AG09309 (cell line): Measurements from ENCODE around the gene ADH7.
A peak's percentile ranks its signal among the peaks of the same experiment; 100 is the strongest.

Experiments
- DNase-seq: peaks from one replicate; pipeline ENCODE4 v3.0.0-alpha.2; 2010; ENCODE audit warnings: low read depth
- H3K4me3 ChIP-seq: 2 replicates; pipeline ENCODE4 v1.5.1; 2011; ENCODE audit warnings: mild to moderate bottlenecking, low read depth, low read length, moderate library complexity; ENCODE audit not compliant: control insufficient read depth
- CTCF ChIP-seq: IDR thresholded peaks from 2 replicates; pipeline ENCODE4 v1.5.1; 2011; ENCODE audit warnings: mild to moderate bottlenecking, low read depth, low read length, inconsistent platforms; ENCODE audit not compliant: insufficient read depth, control insufficient read depth; ENCODE audit errors: missing control alignments

Gene ADH7

GRCh38 chr4:99457270-99457669 is 22.1 kb upstream of the ADH7 start:
- no peak for DNase-seq
- no peak overlapping the region for H3K4me3 ChIP-seq
- TF ChIP-seq CTCF: peak; percentile 33

GRCh38 chr4:99447513-99447912 is 12.4 kb upstream of the ADH7 start:
- no peak for DNase-seq
- H3K4me3 ChIP-seq: no peak overlapping the region
- no peak for TF ChIP-seq CTCF

- peak; percentile 23 for DNase-seq
- TF ChIP-seq CTCF: no peak
- H3K4me3 ChIP-seq: no peak overlapping the region
Observed at GRCh38 chr4:99447079-99447478, 11.9 kb upstream of the ADH7 start.

- no peak for TF ChIP-seq CTCF
- no peak overlapping the region for H3K4me3 ChIP-seq
- DNase-seq: no peak
Observed at GRCh38 chr4:99438405-99438780, 3.3 kb upstream of the ADH7 start.

GRCh38 chr4:99437723-99438404 is 2.7 kb upstream of the ADH7 start:
- no peak for TF ChIP-seq CTCF
- no peak overlapping the region for H3K4me3 ChIP-seq
- DNase-seq: no peak

GRCh38 chr4:99436976-99437722 is 2.0 kb upstream of the ADH7 start:
- DNase-seq: no peak
- TF ChIP-seq CTCF: no peak
- no peak overlapping the region for H3K4me3 ChIP-seq

- no peak for DNase-seq
- H3K4me3 ChIP-seq: no peak overlapping the region
- no peak for TF ChIP-seq CTCF
Observed at GRCh38 chr4:99436462-99436861, 1.3 kb upstream of the ADH7 start.
